Activated T-helper 2 cell treated with anti-CD3 and anti-CD28 coated beads, Interferon-gamma antibody, Interleukin-2, Interleukin-4, amounts not matched to agents 10 μg/mL and 5 μg/mL and 100 μg/mL, durations not matched to agents 14 hours and 24 hours and 36 hours (primary cell): ENCODE data around the gene COPS9. TPM values are rescaled to one million over a fixed set of nuclear protein-coding genes. Genes with fewer than 3 reads are reported as not detected.

Source experiments
- DNase-seq: peaks from one replicate; pipeline ENCODE4 v3.0.0; 2021; ENCODE audit warnings: low spot score
- H3K27ac Mint-ChIP-seq: one replicate; pipeline ENCODE4 v1.8.0; 2021; ENCODE audit warnings: mixed read lengths
- H3K27me3 Mint-ChIP-seq: one replicate; pipeline ENCODE4 v1.8.0; 2021; ENCODE audit warnings: low read depth, mixed read lengths
- H3K36me3 Mint-ChIP-seq: one replicate; pipeline ENCODE4 v1.8.0; 2021; ENCODE audit warnings: low read depth, mixed read lengths
- H3K4me1 Mint-ChIP-seq: one replicate; pipeline ENCODE4 v1.8.0; 2021; ENCODE audit warnings: low read depth, mixed read lengths
- H3K4me3 Mint-ChIP-seq: one replicate; pipeline ENCODE4 v1.8.0; 2021; ENCODE audit warnings: low read depth, mild to moderate bottlenecking, moderate library complexity, mixed read lengths
- H3K9me3 Mint-ChIP-seq: one replicate; pipeline ENCODE4 v1.8.0; 2021; ENCODE audit warnings: mixed read lengths
- intact Hi-C: fragments of 100-400 bp; cut with micrococcal nuclease; formaldehyde crosslinking; loops from one replicate; pipeline ENCODE4 v1.15.1; 2023
- total RNA-seq: library from RNA; stranded (reverse); gene quantifications from 2 replicates; pipeline ENCODE4 v1.2.3, GENCODE V29; 2022

Gene COPS9
- total RNA-seq, 1 donor from 2014 or later, result 112 TPM

GRCh38 chr2:240095556-240096523 lies 40.3 kb downstream of the COPS9 start:
- intact Hi-C loops, result no loop called here
- H3K9me3 Mint-ChIP-seq, result no peaks in the 10 kb centered on the region
- no peaks in the 10 kb centered on the region for H3K36me3 Mint-ChIP-seq
- no peak overlapping the region for H3K27ac Mint-ChIP-seq
- no peak for DNase-seq
- H3K4me3 Mint-ChIP-seq, result no peak overlapping the region
- H3K27me3 Mint-ChIP-seq, result peaks cover 67% of the 10 kb centered on the region
- H3K4me1 Mint-ChIP-seq, result no peaks in the 10 kb centered on the region

- no peak for DNase-seq
- intact Hi-C loops, result no loop called here
- H3K4me3 Mint-ChIP-seq, result no peak overlapping the region
- no peak overlapping the region for H3K27ac Mint-ChIP-seq
- no peaks in the 10 kb centered on the region for H3K36me3 Mint-ChIP-seq
- no peaks in the 10 kb centered on the region for H3K4me1 Mint-ChIP-seq
- H3K9me3 Mint-ChIP-seq, result peaks cover 19% of the 10 kb centered on the region
- peaks cover 20% of the 10 kb centered on the region for H3K27me3 Mint-ChIP-seq
Measured at GRCh38 chr2:240089306-240089705, 46.8 kb downstream of the COPS9 start.

- peaks cover 19% of the 10 kb centered on the region for H3K9me3 Mint-ChIP-seq
- H3K4me1 Mint-ChIP-seq, result no peaks in the 10 kb centered on the region
- H3K27me3 Mint-ChIP-seq, result peaks cover 13% of the 10 kb centered on the region
- intact Hi-C loops, result no loop called here
- H3K36me3 Mint-ChIP-seq, result no peaks in the 10 kb centered on the region
- no peak for DNase-seq
- H3K27ac Mint-ChIP-seq, result no peak overlapping the region
- no peak overlapping the region for H3K4me3 Mint-ChIP-seq
Measured at GRCh38 chr2:240086563-240086962, 49.5 kb downstream of the COPS9 start.

Other genes with a start within 250 kb of the COPS9 start
- 105 and 108 TPM in 2 replicates for gene NDUFA10, start 111.0 kb downstream of the COPS9 start, total RNA-seq
- not detected in 2 replicates for gene OR6B2, start 105.9 kb downstream of the COPS9 start, total RNA-seq
- not detected in 2 replicates for gene OR6B3, start 82.8 kb downstream of the COPS9 start, total RNA-seq
- gene OTOS, start 4.4 kb upstream of the COPS9 start, total RNA-seq, result not detected in 2 replicates